Measurements from ENCODE around the gene CD300LB.

The CD300LB gene

DNA sequence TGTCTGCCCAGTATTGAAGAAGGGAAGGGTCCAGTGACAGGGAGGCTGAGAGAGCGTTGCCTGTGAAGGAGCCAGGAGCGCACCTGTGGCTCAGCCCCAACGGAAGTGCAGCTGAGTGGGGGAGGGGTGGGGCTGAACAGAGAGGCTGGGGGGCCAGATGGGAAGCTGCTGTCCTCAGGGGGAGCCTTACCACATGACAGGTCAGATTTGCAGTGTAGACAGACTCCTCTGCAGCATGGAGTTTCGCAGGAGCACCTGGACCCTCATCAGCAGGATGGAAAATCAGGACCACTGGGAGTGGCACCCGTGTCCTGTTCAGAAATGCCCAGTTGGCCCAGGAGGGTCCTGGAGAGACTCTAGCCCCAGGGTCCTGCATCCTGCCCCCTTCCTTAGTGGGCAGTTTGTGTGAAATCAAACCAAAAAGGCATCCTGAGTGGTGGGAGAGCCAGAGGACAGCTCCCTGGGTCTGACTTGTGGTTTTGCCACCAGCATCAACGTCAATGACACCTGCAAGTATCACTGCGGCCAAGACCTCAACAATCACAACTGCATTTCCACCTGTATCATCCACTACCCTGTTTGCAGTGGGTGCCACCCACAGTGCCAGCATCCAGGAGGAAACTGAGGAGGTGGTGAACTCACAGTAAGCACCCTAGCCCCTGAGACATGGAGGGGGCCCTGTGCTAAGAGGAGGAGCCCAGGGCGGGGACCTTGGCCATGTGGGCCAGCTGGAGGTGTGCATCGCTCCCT is 57.1 kb downstream of the CD300LB start:
- DNase-seq (ENCODE audit: extremely low read depth, insufficient read length) = no peak
- H3K27me3 ChIP-seq (replicated peaks; ENCODE audit: control insufficient read depth, insufficient read depth, low read length) = no peaks in the 10 kb centered on the region
- no peak overlapping the region for H3K4me3 ChIP-seq (replicated peaks; ENCODE audit: low read depth, low read length)
- TF ChIP-seq, protein P1, sequence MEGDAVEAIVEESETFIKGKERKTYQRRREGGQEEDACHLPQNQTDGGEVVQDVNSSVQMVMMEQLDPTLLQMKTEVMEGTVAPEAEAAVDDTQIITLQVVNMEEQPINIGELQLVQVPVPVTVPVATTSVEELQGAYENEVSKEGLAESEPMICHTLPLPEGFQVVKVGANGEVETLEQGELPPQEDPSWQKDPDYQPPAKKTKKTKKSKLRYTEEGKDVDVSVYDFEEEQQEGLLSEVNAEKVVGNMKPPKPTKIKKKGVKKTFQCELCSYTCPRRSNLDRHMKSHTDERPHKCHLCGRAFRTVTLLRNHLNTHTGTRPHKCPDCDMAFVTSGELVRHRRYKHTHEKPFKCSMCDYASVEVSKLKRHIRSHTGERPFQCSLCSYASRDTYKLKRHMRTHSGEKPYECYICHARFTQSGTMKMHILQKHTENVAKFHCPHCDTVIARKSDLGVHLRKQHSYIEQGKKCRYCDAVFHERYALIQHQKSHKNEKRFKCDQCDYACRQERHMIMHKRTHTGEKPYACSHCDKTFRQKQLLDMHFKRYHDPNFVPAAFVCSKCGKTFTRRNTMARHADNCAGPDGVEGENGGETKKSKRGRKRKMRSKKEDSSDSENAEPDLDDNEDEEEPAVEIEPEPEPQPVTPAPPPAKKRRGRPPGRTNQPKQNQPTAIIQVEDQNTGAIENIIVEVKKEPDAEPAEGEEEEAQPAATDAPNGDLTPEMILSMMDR (IDR thresholded peaks at IDR 0.05; ENCODE audit: insufficient read depth, low read length, poor library complexity, severe bottlenecking) = no peak
- peaks cover 29% of the 10 kb centered on the region for H3K36me3 ChIP-seq (ENCODE audit: control insufficient read depth, insufficient read depth, low read length)

DNA sequence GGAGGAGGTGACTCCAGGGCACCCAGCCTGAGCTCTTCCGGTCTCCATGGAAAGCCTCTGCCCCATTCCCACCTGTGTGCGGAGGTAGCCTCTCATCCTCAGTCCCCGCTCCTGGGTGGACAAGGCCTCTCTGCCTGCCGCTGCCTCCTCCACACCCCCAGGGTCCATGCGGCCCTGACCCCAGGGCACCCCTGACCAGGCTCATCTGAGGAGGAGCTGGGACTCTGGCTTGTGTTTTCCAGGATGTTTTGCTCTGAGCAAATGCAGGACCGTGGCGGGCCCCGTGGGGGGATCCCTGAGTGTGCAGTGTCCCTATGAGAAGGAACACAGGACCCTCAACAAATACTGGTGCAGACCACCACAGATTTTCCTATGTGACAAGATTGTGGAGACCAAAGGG is 58.0 kb downstream of the CD300LB start:
- H3K36me3 ChIP-seq (ENCODE audit: control insufficient read depth, insufficient read depth, low read length) = peaks cover 28% of the 10 kb centered on the region
- TF ChIP-seq, protein P1 (IDR thresholded peaks at IDR 0.05; ENCODE audit: insufficient read depth, low read length, poor library complexity, severe bottlenecking) = no peak
- H3K27me3 ChIP-seq (replicated peaks; ENCODE audit: control insufficient read depth, insufficient read depth, low read length) = no peaks in the 10 kb centered on the region
- no peak overlapping the region for H3K4me3 ChIP-seq (replicated peaks; ENCODE audit: low read depth, low read length)
- DNase-seq (ENCODE audit: extremely low read depth, insufficient read length) = no peak

DNA sequence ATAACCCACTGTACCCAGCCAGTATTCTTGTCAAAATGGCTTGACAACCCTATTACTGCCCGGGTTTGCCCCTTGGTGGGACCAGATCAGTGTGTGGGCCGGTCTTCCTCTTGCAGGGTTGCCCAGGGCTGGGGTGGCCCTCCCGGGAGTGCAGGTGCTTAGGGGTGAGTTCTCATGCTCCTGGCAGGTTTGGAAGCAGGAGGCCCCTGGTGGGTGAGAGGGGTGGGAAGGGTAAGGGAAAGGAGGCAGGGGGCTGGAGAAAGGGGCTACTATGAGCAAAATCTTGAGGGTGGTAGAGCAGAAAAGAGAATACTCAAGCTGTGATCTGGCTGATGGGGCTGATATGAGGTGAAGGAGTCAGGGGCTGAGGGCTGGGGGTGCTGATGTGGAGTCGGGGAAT is 58.4 kb downstream of the CD300LB start:
- H3K36me3 ChIP-seq (ENCODE audit: control insufficient read depth, insufficient read depth, low read length) = peaks cover 28% of the 10 kb centered on the region
- no peak for DNase-seq (ENCODE audit: extremely low read depth, insufficient read length)
- no peaks in the 10 kb centered on the region for H3K27me3 ChIP-seq (replicated peaks; ENCODE audit: control insufficient read depth, insufficient read depth, low read length)
- TF ChIP-seq, protein P1 (IDR thresholded peaks at IDR 0.05; ENCODE audit: insufficient read depth, low read length, poor library complexity, severe bottlenecking) = no peak
- H3K4me3 ChIP-seq (replicated peaks; ENCODE audit: low read depth, low read length) = no peak overlapping the region

DNA sequence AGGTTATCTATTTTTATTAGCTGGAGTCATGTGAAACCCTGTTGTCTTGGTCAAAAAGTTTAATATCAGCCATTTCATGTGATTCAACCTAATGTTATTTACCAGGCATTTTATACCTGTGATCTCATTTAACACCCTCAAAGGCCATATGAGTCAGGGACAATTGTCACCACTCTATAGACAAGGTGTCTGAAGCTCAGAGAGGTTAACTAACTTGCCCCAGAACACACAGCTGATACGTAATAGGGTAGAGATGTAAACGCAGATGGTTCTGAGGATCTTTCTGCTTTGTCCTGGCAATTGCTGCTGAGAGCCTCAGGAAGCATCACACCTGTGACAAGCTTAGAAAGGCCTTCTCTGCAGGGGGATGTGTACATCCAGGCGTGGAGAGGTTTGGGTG is 59.9 kb downstream of the CD300LB start:
- no peak for DNase-seq (ENCODE audit: extremely low read depth, insufficient read length)

More for the DNA sequence above, 59.9 kb downstream of the CD300LB start:
- no peaks in the 10 kb centered on the region for H3K27me3 ChIP-seq (replicated peaks; ENCODE audit: control insufficient read depth, insufficient read depth, low read length)
- H3K36me3 ChIP-seq (ENCODE audit: control insufficient read depth, insufficient read depth, low read length) = peaks cover 23% of the 10 kb centered on the region
- no peak overlapping the region for H3K4me3 ChIP-seq (replicated peaks; ENCODE audit: low read depth, low read length)
- TF ChIP-seq, protein P1 (IDR thresholded peaks at IDR 0.05; ENCODE audit: insufficient read depth, low read length, poor library complexity, severe bottlenecking) = no peak

All from GM06990 (cell line).